SIG-M5 (cell line): ENCODE data around the gene CPNE2.
A peak's percentile ranks its signal among the peaks of the same experiment; 100 is the strongest.
"Not testable (repeated sequence)": the region's sequence is repeated elsewhere in the genome, so short reads cannot be mapped to it uniquely, and the experiment has no call there.

ENCODE experiments used
- DNase-seq: peaks from one replicate; lab custom pipeline; 2025; lab: John Stamatoyannopoulos, UW

CPNE2 gene

GRCh38 chr16:57069635-57070370 is 22.6 kb upstream of the CPNE2 start:
- no peak for DNase-seq

- no peak for DNase-seq
Observed at GRCh38 chr16:57070424-57070823, 22.0 kb upstream of the CPNE2 start.

GRCh38 chr16:57071081-57071732 is 21.2 kb upstream of the CPNE2 start:
- DNase-seq = not testable (repeated sequence)

GRCh38 chr16:57071831-57072582 is 20.4 kb upstream of the CPNE2 start:
- no peak for DNase-seq

GRCh38 chr16:57072616-57073275 is 19.6 kb upstream of the CPNE2 start:
- DNase-seq = no peak

GRCh38 chr16:57077714-57078113 is 14.7 kb upstream of the CPNE2 start:
- no peak for DNase-seq

- no peak for DNase-seq
Observed at GRCh38 chr16:57081744-57082143, 10.6 kb upstream of the CPNE2 start.

GRCh38 chr16:57082664-57083063 is 9.7 kb upstream of the CPNE2 start:
- DNase-seq = no peak

- DNase-seq = no peak
Observed at GRCh38 chr16:57083485-57084126, 8.8 kb upstream of the CPNE2 start.

- no peak for DNase-seq
Observed at GRCh38 chr16:57084257-57084770, 8.1 kb upstream of the CPNE2 start.

- peak; percentile 40 for DNase-seq
Observed at GRCh38 chr16:57084996-57085395, 7.4 kb upstream of the CPNE2 start.

GRCh38 chr16:57087003-57087402 is 5.4 kb upstream of the CPNE2 start:
- DNase-seq = no peak

- no peak for DNase-seq
Observed at GRCh38 chr16:57089406-57089805, 3.0 kb upstream of the CPNE2 start.

GRCh38 chr16:57091200-57091974 is 996 bp upstream of the CPNE2 start:
- DNase-seq = no peak

- no peak for DNase-seq
Observed at GRCh38 chr16:57092786-57093411, 516 bp downstream of the CPNE2 start.

- no peak for DNase-seq
Observed at GRCh38 chr16:57093666-57094564, 1.5 kb downstream of the CPNE2 start.

- no peak for DNase-seq
Observed at GRCh38 chr16:57094911-57095310, 2.5 kb downstream of the CPNE2 start.

- DNase-seq = no peak
Observed at GRCh38 chr16:57096192-57096591, 3.8 kb downstream of the CPNE2 start.

- no peak for DNase-seq
Observed at GRCh38 chr16:57096793-57097192, 4.4 kb downstream of the CPNE2 start.
